GM08714 (cell line): ENCODE results near the gene STK11IP.

Source experiments
- H3K4me3 ChIP-seq: fragments of 200-500 bp; sonication (Bioruptor generic); 2 replicates; pipeline ENCODE4 v1.5.1; 2014; ENCODE audit warnings: mild to moderate bottlenecking, low read length, inconsistent platforms
- ZNF274 ChIP-seq: IDR thresholded peaks from 2 replicates; pipeline ENCODE4 v1.6.1; 2012; ENCODE audit warnings: mild to moderate bottlenecking, low read depth, low read length

Gene STK11IP

DNA sequence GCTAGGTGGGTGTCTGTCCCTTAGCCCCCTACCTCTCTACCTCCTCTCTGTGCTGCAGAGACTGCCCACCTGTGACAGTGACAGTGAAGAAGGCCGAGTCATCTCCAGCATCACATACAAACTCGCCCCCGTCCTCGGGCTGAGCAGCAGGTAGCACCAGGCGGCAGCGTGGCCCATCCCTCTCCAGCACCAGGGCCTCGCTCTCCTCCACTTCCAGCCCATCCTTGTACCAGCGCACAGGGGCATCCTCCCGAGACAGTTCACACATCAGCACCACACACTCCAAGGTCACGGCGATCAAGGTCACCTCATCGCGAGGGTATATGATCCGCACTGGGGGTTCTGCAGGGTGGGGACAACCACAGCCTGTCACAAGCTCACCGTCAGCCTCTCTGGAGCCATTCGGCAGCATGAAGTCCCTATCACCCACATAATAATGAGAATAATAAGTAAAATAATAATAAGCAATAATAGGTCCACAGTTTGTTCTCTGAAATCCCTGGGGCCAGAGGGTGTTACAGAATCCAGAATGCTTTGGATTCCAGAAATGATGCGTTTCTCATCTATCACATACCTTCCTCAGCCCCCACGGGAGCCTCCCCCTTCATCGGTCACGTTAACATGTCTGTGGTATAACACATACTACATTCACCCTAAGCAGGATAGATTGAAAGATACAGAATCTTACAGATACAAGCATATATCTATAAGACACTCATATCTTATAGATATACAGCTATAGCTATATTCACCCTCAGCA, 38.3 kb upstream of the STK11IP start:
- no peak for TF ChIP-seq ZNF274
- H3K4me3 ChIP-seq, result no peak overlapping the region

GRCh38 chr2:219560037-219560892, 37.4 kb upstream of the STK11IP start:
- TF ChIP-seq ZNF274, result no peak
- H3K4me3 ChIP-seq, result no peak overlapping the region

DNA sequence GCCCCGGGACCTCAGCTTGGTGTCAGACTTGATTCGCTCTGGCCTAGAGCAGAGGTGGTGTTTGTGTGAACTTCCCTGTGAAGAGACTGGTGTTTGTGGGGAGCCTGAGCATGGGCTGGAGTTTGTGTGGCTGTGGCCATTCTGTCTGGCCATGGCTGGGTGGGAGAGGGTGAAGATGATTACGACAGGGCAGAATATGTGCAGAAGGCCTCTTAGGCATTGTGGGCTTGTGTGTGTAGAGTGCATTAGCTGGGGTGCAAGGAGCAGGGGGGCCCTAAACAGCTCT, 36.8 kb upstream of the STK11IP start:
- no peak overlapping the region for H3K4me3 ChIP-seq
- no peak for TF ChIP-seq ZNF274

GRCh38 chr2:219561179-219562048, 36.2 kb upstream of the STK11IP start:
- H3K4me3 ChIP-seq, result no peak overlapping the region
- TF ChIP-seq ZNF274, result no peak

- no peak overlapping the region for H3K4me3 ChIP-seq
- no peak for TF ChIP-seq ZNF274
These were observed 35.3 kb upstream of the STK11IP start for GRCh38 chr2:219562049-219563020.

DNA sequence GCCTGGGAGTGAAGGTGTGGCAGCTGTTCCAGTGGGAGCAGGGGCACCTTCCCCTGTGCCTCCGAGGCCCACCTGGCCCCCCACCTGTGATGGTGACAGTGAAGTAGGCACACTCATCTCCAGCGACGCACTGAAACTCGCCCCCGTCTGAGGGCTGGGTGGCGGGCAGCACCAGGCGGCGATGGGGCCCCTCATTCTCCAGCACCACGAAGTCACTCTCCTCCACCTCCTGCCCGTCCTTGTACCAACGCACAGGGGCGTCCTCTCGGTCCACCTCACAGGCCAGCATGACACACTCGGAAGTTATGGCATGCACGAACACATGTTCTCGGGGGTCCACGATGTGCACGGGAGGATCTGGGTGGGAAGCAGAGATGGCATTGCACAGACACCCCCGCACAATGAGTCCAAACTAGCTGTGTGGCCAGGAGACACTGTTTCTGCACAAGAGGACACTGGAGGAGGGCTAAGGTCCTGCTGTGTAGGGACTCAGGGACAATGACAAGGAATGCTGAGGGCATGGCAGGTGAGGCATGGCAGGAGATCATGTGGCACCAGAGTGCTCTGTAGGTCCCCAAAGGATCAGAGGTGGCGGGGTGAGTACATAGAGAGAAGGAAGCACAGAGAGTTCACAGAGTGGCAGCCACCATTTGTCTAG, 34.3 kb upstream of the STK11IP start:
- no peak for TF ChIP-seq ZNF274
- H3K4me3 ChIP-seq, result no peak overlapping the region

DNA sequence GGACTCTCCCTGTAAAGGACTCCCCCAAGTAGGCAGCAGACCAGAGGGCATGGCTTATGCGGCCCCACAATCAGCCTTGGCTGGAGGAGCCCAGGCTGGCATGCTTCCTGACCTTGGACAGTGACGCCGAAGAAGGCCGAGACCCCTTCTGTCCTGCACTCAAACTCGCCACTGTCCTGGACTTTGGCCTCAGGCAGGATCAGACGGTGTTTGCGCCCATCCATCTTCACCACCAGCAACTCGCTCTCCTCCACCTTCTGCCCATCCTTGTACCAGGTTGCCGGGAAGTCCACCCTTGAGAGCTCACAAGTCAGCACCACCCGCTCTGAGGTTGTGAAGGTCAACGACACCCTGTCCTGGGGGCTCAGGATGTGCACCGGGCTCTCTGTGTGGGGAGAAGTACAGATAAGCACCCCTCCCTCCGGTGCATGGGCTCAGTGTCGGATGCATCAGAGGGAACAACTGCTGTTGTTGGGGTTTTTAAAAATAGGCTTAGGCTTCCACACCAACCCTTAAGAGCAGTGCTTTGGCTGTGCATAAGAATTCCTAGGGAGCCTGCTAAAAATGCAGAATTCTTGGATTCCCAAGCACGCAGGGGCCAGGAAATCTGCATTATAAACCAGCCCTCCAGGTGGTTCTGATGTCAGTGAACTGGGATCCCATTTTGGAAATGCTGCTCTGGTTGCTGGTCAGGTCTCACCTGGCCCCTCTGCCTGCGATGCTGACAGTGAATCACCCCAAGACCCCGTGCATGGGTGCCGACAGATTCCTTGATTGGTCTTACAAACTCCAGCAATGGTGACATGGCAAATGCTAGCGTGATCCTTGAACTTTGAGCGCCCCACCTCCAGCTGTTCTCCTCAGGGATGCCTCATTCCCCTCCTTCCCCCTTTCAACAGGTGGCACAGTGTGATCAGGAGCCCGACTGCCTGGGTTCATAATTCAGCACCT, 32.3 kb upstream of the STK11IP start:
- no peak for TF ChIP-seq ZNF274
- no peak overlapping the region for H3K4me3 ChIP-seq

- H3K4me3 ChIP-seq, result no peak overlapping the region
- no peak for TF ChIP-seq ZNF274
These were observed 31.0 kb upstream of the STK11IP start for GRCh38 chr2:219566640-219567039.

- TF ChIP-seq ZNF274, result no peak
- H3K4me3 ChIP-seq, result no peak overlapping the region
These were observed 30.5 kb upstream of the STK11IP start for GRCh38 chr2:219567131-219567530.

- H3K4me3 ChIP-seq, result no peak overlapping the region
- TF ChIP-seq ZNF274, result no peak
These were observed 29.8 kb upstream of the STK11IP start for GRCh38 chr2:219567791-219568361.

DNA sequence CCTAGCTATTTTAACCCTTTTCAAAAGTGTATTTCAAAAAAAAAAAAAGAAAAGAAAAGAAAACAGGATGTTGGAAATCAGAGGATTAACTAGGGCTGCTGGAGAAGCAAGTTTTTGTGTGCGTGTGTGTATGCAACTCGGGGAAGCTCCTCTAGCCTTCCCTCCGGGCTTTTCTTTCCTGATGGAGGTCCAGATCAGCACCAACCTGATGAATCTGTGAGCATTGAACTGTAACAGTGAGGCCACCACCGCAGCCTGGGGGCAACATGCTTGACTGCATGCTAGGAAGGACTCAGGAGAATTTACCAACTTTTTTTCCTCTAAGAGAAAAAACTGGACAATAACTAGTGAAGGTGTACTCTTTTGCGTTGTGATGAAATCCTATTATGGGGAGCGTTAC, 28.6 kb upstream of the STK11IP start:
- TF ChIP-seq ZNF274, result no peak
- H3K4me3 ChIP-seq, result no peak overlapping the region

- no peak overlapping the region for H3K4me3 ChIP-seq
These were observed 28.0 kb upstream of the STK11IP start for GRCh38 chr2:219569635-219570034.

More at GRCh38 chr2:219569635-219570034, 28.0 kb upstream of the STK11IP start:
- TF ChIP-seq ZNF274, result no peak
